GM18507 (cell line): ENCODE results near the gene TRIM7.

Experiments used
- DNase-seq: peaks from one replicate; pipeline ENCODE4 v3.0.0; 2011; ENCODE audit warnings: low read depth; ENCODE audit not compliant: insufficient read length; ENCODE audit errors: extremely low spot score
- FAIRE-seq: peaks from 2 replicates; lab custom pipeline; 2011; peaks lifted over from hg19 to GRCh38; lab: Jason Lieb, UNC

The TRIM7 gene

DNA sequence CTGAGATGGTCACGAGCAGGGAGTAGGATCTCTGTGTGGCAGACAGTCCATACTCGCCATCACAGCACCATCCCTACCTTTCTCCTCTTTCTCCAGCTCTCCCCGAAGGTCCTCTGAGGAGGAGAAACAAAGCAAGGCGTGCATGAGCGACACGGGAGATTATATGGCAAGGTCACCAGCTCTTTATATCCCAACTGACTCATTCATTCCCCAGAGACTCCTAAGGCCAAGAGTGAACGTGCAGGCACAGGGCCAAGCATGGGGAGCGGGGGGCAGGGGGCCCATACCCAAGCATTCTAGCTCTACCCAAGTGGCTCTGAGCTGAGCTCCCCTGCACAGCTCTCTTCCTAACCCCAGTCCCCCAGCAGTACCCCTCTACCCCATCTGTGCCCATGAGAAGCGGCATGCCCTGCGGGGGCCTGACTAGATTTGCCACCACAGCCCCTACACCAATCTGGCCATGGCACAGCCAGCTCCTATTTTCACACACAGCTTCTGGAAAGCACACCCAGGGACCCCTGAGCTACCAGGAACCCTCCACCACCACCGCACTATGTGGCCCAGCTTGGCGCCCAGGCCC, 6.8 kb downstream of the TRIM7 start:
- FAIRE-seq (no peak), DNase-seq (no peak)

DNA sequence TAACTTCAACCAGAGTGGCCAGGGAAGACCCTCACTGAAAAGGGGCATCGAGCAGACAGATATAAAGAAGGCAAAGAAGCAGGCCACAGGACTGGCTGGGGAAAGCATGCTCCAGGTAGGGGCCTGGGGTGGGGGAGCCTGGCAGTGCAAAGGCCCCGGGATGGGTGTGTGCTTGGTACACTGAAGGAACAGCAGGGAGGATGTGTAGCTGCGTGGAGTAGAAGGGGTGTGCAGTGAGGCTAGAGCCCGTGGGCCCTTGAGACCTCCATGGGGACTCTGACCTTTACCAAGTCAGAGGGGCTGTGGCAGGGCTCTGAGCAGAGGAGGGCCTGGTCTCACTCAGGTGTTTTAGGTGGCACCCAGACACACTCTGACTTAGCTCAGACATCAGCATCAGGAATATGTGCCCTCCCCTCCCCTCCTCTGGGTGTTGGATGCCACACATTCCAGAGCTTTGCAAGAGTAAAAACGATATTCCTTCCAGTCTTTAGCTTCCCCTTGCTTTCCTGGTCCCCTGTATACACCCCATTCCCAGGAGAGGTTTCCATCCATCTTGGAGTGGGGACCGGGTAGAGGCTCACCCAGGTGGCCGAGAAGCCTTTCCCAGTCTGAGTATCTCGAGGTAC, 7.6 kb downstream of the TRIM7 start:
- FAIRE-seq (no peak), DNase-seq (no peak)

DNA sequence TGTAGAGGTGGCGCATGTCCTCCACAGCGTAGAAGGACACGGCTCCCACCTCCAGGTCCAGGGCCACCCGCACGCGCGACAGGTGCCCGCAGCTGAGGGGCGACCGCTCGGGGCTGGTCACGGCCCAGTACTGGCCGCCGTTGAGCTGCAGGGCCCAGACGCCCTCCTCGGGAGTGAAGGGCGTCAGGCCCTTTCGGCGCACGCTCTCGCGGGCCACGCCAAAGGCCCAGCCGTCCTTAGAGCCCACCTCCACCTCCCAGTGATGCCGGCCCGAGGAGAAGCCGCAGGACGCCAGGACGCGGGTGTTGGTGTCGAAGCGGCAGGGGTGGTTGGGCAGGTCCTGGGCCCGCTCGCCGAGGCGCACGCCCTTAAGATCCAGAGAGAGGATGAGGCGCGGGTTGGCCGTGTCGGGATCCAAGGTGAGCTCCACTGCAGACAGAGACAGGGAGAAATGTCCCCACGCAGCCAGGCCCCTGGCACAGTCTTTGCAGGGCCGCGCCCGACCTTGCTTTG, 9.7 kb downstream of the TRIM7 start:
- DNase-seq (no peak), FAIRE-seq (no peak)

DNA sequence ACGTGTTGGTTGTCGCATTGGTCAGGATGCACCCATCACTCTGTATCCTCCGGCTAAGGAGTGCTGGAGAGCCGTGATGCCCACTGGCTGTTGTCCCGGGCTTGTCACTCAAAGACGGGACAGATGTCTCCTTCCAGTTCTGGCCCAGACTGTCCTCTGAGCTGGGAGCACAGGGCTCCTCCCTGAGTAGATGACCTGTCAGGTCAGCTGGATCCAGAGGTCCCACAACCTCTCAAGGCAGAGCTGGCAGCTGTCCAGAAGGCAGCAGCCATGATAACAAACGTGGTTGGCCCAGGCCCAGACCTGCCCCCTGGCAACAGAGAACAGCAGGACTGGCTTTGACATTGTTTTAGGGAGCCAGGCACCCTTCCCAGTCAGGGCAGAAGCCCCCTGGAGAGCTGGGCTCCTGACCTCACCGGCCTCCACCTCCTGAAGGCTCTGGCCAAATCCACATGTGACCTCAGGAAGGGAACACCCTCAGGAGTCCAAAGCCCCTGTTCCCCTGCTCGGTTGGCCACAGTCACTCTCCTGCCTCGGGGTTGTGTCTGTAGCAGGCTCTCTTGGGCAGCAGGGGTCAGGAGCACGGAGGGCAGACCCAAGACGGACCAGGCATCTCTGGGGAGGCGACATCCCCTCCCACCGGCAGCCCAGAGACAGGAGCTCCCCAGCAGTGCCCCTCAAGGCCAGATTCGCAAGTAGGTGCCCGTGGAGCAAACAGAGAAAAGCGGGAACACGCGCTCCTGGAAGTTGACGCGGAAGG, 10.3 kb downstream of the TRIM7 start:
- FAIRE-seq (no peak), DNase-seq (no peak)

DNA sequence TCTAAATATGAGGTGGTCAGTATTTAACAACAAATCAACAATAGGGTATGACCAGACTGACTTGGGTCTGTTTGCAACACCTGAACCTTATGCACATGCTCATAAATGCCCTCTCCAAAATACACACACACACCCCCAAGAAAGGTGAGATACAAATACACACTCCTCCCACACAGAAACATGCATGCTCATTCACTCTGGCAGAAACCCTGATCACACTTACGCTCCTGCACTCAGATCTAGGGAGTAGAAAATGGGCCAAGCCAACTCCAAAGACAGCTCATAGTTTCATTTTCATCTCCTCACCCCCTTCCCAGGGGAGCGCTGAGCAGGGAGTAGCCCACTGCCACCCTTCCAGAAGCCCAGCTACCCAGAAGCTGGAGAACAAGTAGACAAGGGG, 11.3 kb downstream of the TRIM7 start:
- DNase-seq (no peak), FAIRE-seq (no peak)

DNA sequence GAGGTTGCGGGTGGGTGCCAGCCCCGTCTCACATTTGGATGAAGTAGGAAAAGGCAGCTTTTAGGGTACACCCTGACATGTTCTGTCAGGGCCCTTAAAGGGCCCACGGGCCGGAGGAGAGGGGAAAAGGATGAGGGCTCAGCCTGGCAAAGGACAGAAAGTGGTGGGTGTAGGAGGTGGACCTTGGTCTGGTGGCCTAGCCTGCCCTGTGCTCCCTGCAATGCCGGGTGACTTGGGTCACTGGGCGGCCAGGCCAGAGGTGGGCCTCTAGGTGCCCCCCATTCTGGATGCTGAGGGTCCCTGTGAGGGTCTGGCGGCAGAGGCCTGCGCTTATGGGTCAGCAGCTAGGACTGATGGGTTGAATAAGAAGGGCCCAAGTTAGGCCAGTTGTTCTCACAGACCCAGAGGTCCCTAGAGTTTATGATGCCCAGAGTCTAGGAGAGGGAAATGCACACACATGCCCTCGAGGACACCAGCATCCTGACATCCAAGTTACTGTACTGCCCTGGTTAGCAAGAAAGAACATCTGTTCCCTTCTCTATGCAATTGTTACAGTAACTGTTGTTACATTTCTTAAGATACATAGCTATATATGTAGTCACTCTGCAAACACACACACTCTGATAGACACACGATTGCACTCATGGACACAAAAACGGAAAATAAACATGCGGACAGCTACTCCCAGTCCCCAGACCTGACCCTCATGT, 12.5 kb downstream of the TRIM7 start:
- FAIRE-seq, result no peak

DNA sequence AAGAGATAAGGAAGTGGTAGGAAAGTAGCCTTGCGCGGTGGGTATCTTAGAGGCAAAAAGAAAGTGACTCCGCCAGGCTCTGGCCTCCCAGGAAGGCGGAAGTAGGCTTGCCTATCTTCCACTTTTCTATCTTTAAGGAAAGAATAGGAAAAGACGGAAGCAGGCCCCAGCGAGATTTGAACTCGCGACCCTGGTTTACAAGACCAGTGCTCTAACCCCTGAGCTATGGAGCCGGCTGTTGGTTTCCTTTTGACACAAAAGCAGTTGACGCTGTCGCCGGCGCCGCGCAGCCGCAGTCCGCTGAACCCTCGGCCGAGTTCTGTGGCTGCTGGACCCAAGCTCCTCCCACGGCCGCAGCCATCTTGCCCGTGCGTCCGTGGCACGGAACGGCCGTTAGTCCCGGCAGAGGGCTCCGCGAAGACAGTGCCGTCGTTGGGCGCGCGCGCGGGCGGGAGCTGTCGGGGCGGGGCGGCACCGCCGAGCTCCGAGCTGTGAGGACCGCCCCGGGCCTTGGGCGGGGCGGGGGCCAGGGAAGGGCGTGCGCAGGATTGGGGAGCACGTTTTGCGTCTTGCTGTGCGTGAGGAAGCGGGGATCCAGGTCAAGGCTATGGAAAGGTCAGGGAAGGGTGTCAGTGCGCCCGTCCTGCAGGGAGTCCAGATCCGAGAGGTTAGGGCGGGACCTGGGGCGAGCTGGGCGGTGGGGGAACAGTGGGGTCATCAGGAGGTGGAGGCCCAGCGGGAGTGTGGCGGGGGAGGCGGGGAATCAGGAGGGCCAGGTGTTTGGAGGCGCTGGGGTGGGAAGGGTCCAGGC, 13.3 kb downstream of the TRIM7 start:
- DNase-seq (peak; percentile 69), FAIRE-seq (peak; percentile 88)

More for the DNA sequence above, 12.5 kb downstream of the TRIM7 start:
- DNase-seq, result no peak

DNA sequence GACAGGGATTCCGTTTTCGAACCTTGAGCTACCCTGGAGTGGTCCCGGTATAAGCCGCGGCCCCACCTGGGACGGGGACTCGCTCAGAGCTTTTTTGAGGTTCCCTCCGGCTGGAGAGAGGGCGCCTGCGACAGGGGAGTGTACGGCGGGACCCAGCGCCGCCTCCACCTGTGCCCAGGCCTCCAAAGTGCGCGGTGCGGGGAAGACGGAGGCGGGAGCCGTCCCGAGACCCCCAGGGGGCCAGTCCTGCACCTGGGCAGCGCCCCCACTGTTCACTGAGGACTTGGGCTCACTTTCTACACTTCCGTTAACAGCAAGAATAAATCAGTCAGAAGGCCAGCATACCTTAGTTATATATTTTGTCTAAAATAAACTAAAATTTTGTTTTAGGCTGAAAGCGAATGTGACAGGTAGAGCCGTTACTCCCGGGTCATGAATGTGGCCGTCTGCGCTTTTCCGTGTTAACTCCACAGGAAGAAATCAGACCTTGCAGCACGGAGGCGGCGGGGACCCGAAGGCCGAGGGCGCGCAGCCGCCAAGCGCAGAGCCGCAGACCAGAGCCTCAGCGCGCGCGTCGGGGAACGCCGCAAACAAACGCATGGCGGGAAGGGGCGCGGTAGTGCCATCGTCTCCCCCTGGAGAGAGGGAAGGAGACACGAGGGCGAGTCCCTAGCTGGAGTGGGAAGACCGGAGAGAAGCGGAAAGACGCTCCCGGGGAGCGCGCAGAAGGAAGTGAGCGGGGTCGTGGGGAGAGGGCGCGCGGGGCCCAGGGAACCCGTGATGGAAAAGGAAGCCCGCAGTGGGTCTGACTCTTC, 14.1 kb downstream of the TRIM7 start:
- DNase-seq, result no peak
- no peak for FAIRE-seq

DNA sequence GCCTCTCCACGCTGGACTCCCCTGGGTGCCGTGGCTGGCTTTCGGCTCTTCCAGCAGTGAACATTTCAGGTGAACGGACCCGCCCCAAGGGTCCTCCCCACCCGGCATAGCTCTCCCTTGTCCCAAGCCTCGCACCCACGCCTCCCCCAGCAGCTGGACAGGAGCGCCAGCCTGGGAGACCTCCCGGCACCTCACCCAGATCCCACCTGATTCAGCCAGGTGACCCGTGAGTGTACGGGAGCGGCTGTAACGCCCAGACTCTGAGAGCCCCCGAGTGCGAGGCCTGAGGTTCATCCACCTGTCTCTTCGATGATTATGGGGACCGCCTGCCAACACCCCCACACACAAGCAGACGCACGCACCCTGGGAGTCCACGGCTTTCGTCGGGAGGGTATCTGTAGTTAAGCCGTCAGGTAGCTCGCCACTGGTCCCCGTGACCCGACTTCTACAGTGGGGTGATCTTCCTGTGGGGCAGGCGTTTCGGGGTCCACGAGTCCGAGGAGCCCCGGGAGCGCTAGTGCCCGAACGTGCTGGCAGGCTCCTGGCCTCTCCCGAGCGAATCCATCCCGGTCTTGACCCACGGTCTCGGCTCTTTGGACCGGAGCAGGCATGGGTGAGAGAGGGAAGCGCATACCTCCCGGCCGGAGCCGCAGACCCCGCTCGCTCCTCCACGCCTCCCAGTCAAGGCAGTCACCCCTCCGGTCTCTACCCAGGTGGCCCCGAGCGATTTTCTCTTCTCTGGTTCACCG, 14.9 kb downstream of the TRIM7 start:
- DNase-seq, result no peak
- no peak for FAIRE-seq

DNA sequence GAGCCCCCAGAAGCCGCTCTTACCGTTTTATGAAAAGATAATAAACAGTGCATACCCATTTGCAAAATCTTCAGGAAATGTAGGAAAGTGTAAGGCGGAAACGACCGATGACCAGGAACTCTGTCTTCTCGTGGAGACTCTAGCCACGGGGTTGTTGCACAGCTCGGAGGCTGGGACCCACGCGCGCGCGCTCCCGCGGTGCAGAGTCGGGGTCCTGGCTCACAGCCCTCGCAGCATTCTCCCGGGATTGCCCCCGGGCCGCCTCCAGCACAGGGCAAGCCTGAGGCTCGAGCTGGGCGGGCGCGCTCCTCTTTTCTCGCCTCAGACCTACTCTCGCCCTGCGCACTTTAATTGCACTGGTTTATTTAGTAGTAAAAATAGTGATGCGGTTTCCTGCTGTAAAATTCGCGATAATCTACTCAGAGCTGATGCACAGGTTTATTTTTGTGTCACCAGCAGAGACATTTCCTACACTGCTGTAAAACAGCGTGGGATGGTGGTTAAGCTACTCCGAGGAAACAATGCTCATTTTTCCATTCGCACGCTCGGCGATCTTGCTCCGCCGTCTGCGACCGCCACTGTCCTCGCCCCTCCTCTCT, 15.5 kb downstream of the TRIM7 start:
- DNase-seq (no peak), FAIRE-seq (peak; percentile 48)

DNA sequence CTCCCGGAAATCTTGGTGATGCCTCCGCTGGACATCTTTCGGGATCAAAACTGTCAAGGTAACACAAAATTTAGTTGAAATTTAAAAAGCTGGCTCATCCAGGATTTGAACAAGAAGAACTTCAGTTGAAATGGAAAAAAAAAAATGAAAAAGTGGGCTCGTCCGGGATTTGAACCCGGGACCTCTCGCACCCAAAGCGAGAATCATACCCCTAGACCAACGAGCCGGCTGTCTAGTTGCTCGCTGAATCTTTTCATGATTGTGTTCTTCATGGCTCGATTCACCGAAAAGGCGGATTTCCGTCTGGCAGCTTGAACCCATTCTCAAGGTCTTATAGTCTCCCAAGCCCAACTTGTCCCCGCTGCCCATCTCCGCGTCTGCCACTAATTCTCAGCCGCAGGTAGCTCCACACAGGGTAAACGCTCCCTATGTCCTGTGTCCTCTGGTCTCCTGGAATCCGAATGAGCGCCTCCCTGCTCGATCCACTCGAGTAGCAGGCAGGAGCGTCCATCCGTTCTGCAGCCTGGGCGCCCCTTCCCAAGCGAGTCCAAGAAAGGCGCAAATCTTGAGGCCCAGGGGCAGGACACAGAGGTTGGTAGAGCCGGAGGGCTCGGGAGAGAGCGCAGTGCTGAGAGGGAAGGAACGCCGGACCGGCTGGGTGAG, 16.2 kb downstream of the TRIM7 start:
- peak; percentile 83 for FAIRE-seq

DNA sequence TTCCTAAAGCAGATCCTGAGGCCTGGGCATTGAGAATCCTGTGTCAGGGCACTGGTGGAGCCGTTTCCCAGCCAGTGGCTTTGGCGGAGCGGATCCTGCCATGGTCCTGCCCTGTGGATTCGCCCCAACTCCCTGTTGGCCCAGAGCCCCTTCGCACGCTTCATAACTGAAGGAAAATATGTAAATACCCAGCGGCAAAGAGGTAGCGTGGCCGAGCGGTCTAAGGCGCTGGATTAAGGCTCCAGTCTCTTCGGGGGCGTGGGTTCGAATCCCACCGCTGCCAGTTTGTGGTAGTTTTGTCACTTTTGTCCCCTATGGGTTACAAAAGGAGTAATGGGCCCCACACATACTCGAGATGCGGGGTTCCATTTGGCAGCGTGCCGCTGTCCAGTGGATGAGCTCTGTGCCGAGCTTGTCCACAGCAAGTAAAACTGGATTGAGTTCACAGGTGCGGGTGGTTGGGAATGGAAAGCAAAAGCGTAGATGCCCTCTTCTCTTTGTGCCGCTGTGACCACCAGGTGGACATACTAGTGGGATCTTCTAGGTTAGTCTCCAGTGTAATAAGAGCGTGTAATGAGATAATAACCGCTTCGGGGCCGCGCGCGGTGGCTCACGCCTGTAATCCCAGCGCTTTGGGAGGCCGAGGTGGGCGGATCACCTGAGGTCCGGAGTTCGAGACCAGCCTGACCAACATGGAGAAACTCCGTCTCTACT, 17.3 kb downstream of the TRIM7 start:
- no peak for DNase-seq
- no peak for FAIRE-seq

More for the DNA sequence above, 16.2 kb downstream of the TRIM7 start:
- no peak for DNase-seq

DNA sequence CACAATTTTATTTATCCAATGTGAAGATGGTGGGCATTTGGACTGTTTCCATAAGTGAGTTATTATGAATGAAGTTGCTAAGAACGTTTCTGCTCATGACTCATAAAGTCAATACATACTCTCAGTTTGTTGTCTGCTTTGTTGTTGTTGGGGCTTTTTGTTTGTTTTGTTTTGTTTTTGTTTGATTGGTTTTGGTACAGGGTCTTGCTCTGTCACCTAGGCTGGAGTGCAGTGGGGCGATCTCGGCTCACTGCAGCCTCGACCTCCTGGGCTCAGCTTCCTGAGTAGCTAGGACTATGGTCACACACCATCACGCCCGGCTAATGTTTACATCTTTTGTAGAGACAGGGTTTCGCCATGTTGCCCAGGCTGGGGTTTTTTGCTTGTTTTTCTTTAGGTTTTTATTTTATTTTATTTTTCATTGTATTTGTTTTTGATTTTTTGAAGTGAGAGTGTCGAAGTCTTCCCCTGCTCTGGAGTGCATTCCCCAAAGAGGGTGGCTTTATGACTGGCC, 18.0 kb downstream of the TRIM7 start:
- DNase-seq (no peak), FAIRE-seq (no peak)

DNA sequence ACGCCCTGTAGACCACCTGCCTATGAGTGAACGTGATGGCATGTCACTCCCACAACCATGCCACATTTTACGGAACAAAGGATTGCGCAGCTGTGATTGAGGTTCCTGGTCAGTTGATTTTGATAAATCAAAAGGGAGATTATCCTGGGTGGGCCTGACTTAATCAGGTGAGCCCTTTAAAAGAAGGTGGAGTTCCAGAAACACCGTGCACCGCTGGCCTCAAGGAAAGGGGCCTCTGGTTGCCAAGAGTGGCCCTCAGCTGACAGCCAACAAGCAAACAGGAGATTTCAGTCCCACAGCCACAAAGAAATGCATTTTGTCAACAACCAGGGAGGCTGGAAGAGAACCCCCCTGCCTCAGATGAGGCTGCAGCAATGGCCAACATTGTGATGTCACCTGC, 19.0 kb downstream of the TRIM7 start:
- DNase-seq (no peak), FAIRE-seq (no peak)

DNA sequence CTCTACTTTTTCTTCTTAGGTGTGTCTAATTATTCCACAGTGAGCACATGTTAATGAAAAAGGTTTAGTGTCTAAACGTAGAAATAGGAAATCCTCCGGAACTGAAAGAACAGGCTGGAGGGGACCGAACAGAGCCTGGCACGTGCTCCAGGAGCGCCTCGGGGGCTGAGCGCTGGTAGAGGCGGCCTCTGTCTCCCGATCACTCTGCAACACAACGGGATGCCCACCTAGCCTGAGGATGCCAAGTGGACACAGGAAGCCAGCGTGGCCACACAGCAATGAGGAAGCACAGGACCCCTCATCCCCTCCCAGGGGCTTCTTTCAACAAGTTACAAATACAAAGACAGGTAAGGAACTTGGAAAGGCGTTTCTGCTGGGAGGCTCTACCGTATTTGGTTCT, 19.4 kb downstream of the TRIM7 start:
- FAIRE-seq (no peak), DNase-seq (no peak)

DNA sequence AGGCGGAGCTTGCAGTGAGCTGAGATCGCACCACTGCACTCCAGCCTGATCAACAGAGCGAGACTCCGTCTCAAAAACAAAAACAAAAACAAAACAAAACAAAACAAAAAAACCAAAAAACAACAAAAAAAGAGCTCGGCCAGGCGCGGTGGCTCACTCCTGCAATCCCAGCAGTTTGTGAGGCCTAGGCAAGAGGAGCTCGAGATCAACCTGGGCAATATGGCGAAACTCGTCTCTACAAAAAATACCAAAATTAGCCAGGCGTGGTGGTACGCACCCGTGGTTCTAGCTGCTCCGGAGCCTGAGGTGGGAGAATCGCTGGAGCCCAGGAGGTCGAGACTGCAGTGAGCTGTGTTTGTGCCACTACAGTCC, 20.2 kb downstream of the TRIM7 start:
- no peak for FAIRE-seq
- DNase-seq, result no peak
